Activated B cell treated with CpG ODN at 0.5 μM for 24 hours (primary cell): Measurements from ENCODE around the gene GSN. TPM values are rescaled to one million over a fixed set of nuclear protein-coding genes. Genes with fewer than 3 reads are reported as not detected.

Experiments
- ATAC-seq: fragments of 200-7000 bp; cut with Tn5 transposase; one replicate; pipeline ENCODE4 v1.10.0; 2021; ENCODE audit warnings: low read depth, mild to moderate bottlenecking, moderate library complexity
- CTCF ChIA-PET: fragments of 350-600 bp; sonication (Branson Sonifier 250); formaldehyde crosslinking; loops from one replicate; lab custom pipeline; 2021; ENCODE audit warnings: antibody characterized with exemption; lab: Charles Lee
- POLR2A ChIA-PET: fragments of 350-600 bp; sonication (Branson Sonifier 250); formaldehyde crosslinking; loops from one replicate; lab custom pipeline; 2021; ENCODE audit warnings: antibody characterized with exemption; lab: Charles Lee
- DNase-seq: peaks from one replicate; pipeline ENCODE4 v3.0.0; 2022
- H3K27ac Mint-ChIP-seq: one replicate; pipeline ENCODE4 v1.8.0; 2020; ENCODE audit warnings: mixed read lengths
- H3K27me3 Mint-ChIP-seq: one replicate; pipeline ENCODE4 v1.8.0; 2021; ENCODE audit warnings: mixed read lengths
- H3K36me3 Mint-ChIP-seq: one replicate; pipeline ENCODE4 v1.8.0; 2021; ENCODE audit warnings: low read depth, mixed read lengths
- H3K4me1 Mint-ChIP-seq: one replicate; pipeline ENCODE4 v1.8.0; 2021; ENCODE audit warnings: mixed read lengths
- H3K4me3 Mint-ChIP-seq: one replicate; pipeline ENCODE4 v1.8.0; 2020; ENCODE audit warnings: mild to moderate bottlenecking, mixed read lengths
- H3K9me3 Mint-ChIP-seq: one replicate; pipeline ENCODE4 v1.8.0; 2020; ENCODE audit warnings: mixed read lengths
- CTCF ChIP-seq: fragments of 200-600 bp; IDR thresholded peaks from one replicate; pipeline ENCODE4 v1.8.0; 2022; ENCODE audit warnings: antibody characterized with exemption, mild to moderate bottlenecking
- intact Hi-C: fragments of 100-400 bp; cut with micrococcal nuclease; formaldehyde crosslinking; loops from one replicate; pipeline ENCODE4 v1.15.1; 2024
- total RNA-seq: library from RNA; stranded (reverse); gene quantifications from 2 replicates; pipeline ENCODE4 v1.2.3, GENCODE V29; 2022

GSN gene
- total RNA-seq, 1 donor from 2014 or later: 26.5 TPM

DNA sequence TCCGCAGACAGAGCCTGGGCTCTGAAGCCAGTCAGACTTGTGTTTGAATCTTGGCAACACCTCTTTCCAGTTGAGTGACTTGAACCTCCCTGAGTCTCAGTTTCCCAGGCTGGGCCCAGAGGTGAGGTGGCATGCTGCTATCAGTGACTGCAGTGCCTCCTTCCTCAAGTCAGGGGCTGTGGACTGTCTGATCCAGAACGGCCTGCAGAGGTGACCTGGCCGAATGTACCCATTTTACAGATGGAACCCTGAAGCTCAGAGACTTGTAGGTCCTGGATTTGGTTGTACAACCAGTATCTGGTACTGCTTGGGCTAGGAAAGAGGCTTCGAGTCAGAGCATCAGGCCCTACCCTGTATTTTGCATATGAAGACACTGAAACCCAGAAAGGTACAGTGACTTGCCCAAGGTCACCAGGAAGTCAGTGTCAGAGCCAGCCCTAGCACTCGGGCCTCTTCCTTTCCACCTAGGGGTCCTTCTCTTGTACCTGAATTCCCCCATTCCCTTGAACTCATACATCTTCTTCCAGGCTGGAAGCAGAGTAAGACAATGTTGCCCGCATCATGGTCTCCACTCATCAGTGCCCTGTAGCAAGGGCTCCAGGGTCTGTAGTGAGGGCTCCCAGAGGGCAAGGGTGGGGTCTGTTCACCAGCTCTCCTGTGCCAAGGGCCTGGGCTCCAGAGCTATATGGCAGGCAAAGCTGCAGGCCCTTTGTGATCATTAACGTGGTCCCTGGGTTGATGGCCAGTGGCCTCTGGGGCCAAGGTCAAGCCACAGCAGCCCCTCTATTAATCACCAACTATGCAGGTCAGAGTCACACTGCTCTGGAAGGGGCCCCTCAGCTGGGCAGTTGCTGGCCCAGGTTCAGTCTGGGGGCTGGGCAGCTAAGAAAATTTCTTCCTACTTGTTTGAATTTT is 28.5 kb downstream of the GSN start:
- DNase-seq: no peak
- ATAC-seq: no peak
- no peak overlapping the region for H3K4me3 Mint-ChIP-seq
- H3K36me3 Mint-ChIP-seq: peaks cover 2% of the 10 kb centered on the region
- intact Hi-C loops: loop anchor here (5.0 kb wide), 1 partner anchor 84 kb away; no protein-coding TSS in a partner anchor
- peaks cover 5% of the 10 kb centered on the region for H3K27me3 Mint-ChIP-seq
- no peaks in the 10 kb centered on the region for H3K9me3 Mint-ChIP-seq
- peaks cover 27% of the 10 kb centered on the region for H3K4me1 Mint-ChIP-seq
- no peak for TF ChIP-seq CTCF
- CTCF ChIA-PET: no interaction called here
- H3K27ac Mint-ChIP-seq: no peak overlapping the region
- POLR2A ChIA-PET: no interaction called here

DNA sequence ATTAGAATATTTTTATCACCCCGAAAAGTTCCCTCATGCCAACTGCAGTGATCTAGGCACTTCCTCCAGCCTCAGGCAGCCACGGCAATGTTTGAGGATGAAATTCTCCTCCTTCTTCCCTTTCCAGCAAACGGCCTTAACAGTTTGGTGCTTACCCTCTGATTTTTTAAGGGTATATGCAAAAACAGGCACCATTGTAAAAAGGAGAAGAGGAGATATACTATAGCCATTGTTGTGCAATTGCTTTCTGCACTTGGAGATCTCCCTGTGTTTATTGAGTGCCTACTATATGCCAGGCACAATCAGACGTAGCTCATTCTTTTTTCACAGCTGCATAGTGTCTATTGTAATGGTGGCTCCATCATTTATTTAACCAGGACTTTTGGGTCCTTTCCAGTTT is 29.4 kb downstream of the GSN start:
- POLR2A ChIA-PET: no interaction called here
- TF ChIP-seq CTCF: no peak
- no peak for DNase-seq
- ATAC-seq: no peak
- Mint-ChIP-seq H3K27me3 (peaks cover 5% of the 10 kb centered on the region), H3K4me1 (peaks cover 27% of the 10 kb centered on the region), H3K27ac (no peak overlapping the region), H3K4me3 (no peak overlapping the region), H3K9me3 (no peaks in the 10 kb centered on the region), H3K36me3 (peaks cover 2% of the 10 kb centered on the region)
- intact Hi-C loops: loop anchor here (5.0 kb wide), 1 partner anchor 85 kb away; no protein-coding TSS in a partner anchor
- CTCF ChIA-PET: no interaction called here

DNA sequence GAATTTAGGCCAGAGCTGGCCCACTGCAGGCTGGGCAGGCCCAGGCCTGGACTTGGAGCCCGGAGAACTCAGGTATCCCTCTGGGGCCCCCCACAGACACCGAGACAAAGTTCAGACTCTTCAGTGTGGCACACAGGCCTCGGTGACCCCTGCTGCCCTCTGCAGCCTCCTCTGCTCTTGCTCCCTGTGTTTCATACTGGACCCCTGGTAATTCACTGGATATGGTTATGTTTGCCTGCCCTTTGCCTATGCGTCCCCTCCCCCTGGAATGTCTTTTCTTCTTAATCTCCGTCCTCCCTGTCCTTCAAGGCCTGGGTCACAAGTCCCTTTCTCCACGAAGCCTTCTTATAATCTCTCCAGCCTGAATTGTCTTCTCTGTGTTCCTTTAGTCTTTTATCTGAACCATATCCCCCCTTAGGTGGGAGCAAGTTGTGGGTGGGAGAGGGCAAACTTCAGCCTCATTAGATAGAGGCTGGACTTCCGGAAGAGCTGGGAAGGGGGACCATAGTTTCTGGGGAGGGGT is 30.1 kb downstream of the GSN start:
- peak overlapping the region; percentile 69 for H3K27ac Mint-ChIP-seq
- TF ChIP-seq CTCF: no peak
- H3K4me1 Mint-ChIP-seq: peaks cover 27% of the 10 kb centered on the region
- no peak overlapping the region for H3K4me3 Mint-ChIP-seq
- H3K9me3 Mint-ChIP-seq: no peaks in the 10 kb centered on the region
- DNase-seq: no peak
- ATAC-seq: no peak
- ChIA-PET POLR2A (interaction anchor here (1.6 kb wide), 1 partner anchor 30 kb away, joined by 5 read pairs; the partner anchor contains the start of gene GSN), CTCF (no interaction called here)
- peaks cover 4% of the 10 kb centered on the region for H3K36me3 Mint-ChIP-seq
- intact Hi-C loops: loop anchor here (5.0 kb wide), 1 partner anchor 86 kb away; no protein-coding TSS in a partner anchor
- peaks cover 5% of the 10 kb centered on the region for H3K27me3 Mint-ChIP-seq

DNA sequence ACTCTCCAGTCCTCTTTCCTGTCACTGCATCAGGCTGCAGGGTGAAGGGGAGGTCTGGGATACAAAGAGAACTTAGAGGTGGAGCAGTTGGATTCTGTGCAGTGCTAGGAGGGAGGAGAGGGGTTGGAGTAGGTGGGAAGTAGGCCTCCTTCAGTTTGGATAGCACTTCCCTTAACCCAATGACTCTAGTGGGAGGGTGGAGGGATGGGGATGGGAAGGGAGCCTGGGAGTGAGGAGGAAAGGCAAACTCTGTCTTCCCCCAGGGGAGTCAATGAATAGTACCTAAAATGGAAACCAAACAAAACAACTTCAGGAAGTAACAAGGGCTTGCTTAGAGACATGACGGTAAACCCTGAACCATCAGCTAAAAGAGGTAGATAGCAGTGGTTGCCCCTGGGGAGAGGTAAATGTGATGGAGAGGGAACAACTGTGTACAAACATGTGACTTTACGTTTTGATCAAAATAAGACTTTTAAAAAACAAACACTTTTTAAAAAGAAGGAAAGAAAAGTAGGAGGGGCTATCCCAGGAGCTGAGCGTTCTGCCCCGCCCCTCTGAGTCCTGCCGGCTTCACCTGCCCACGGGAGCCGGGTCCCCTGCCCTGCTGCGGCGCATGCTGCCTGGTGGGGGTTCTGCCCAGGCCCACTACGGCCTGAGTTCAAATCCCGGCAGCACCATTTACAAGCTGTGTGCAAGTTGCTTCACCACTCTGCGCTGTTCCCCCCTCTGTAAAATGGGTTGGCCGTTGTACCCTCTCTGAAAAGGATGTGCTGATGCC is 30.9 kb downstream of the GSN start:
- ATAC-seq (peak; percentile 56), DNase-seq (no peak)
- TF ChIP-seq CTCF: no peak
- ChIA-PET CTCF (interaction anchor here (1.5 kb wide), 1 partner anchor 21 kb away, joined by 9 read pairs; no protein-coding TSS in a partner anchor), POLR2A (interaction anchor here (1.1 to 1.6 kb wide), 2 partner anchors 11 to 31 kb away, joined by 3 to 5 read pairs; partner anchors contain the start of gene GSN)
- H3K4me3 Mint-ChIP-seq: peak overlapping the region; percentile 70
- intact Hi-C loops: loop anchor here (5.0 kb wide), 1 partner anchor 87 kb away; no protein-coding TSS in a partner anchor
- H3K36me3 Mint-ChIP-seq: peaks cover 11% of the 10 kb centered on the region
- H3K4me1 Mint-ChIP-seq: peaks cover 27% of the 10 kb centered on the region
- peak overlapping the region; percentile 69 for H3K27ac Mint-ChIP-seq
- peaks cover 5% of the 10 kb centered on the region for H3K27me3 Mint-ChIP-seq
- no peaks in the 10 kb centered on the region for H3K9me3 Mint-ChIP-seq
